ENCODE measurements around the gene NAB2.

The NAB2 gene

GRCh38 chr12:57104292-57104910 is 15.5 kb downstream of the NAB2 start:
- no peak for TF ChIP-seq CEBPB (IDR thresholded peaks at IDR 0.05)
- no peak for TF ChIP-seq CREB1 (IDR thresholded peaks at IDR 0.05; ENCODE audit: low read depth)
- no peak for TF ChIP-seq TCF12 (IDR thresholded peaks at IDR 0.05; ENCODE audit: low read depth)
- no peak for TF ChIP-seq EGR1 (IDR thresholded peaks at IDR 0.05)
- no peak for TF ChIP-seq FOXM1 (IDR thresholded peaks at IDR 0.05; ENCODE audit: borderline replicate concordance, low read depth)
- TF ChIP-seq RAD21 (IDR thresholded peaks at IDR 0.05; ENCODE audit: low read depth), result no peak
- no peak for TF ChIP-seq USF1 (IDR thresholded peaks at IDR 0.05)
- no peak for TF ChIP-seq YY1 (IDR thresholded peaks at IDR 0.05; ENCODE audit: low read depth)
- no peak for TF ChIP-seq MAX (IDR thresholded peaks at IDR 0.05)

GRCh38 chr12:57105011-57105753 is 16.3 kb downstream of the NAB2 start:
- TF ChIP-seq TAF1 (IDR thresholded peaks at IDR 0.05; ENCODE audit: low read depth) (no peak), NFIC (IDR thresholded peaks at IDR 0.05) (no peak), CREB1 (IDR thresholded peaks at IDR 0.05; ENCODE audit: low read depth) (no peak), ZBTB7A (IDR thresholded peaks at IDR 0.05; ENCODE audit: low read depth) (no peak), USF1 (IDR thresholded peaks at IDR 0.05) (no peak)

- TF ChIP-seq FOXM1 (IDR thresholded peaks at IDR 0.05; ENCODE audit: borderline replicate concordance, low read depth), result no peak
- TF ChIP-seq EGR1 (IDR thresholded peaks at IDR 0.05), result no peak
- TF ChIP-seq EP300 (IDR thresholded peaks at IDR 0.05; ENCODE audit: borderline replicate concordance), result no peak
- TF ChIP-seq TAF1 (IDR thresholded peaks at IDR 0.05; ENCODE audit: low read depth), result no peak
- no peak for TF ChIP-seq REST (IDR thresholded peaks at IDR 0.05; ENCODE audit: low read depth)
- no peak for TF ChIP-seq MAX (IDR thresholded peaks at IDR 0.05)
- TF ChIP-seq CREB1 (IDR thresholded peaks at IDR 0.05; ENCODE audit: low read depth), result no peak
- TF ChIP-seq TCF12 (IDR thresholded peaks at IDR 0.05; ENCODE audit: low read depth), result no peak
Observed at GRCh38 chr12:57106021-57106708, 17.3 kb downstream of the NAB2 start.

- TF ChIP-seq TAF1 (IDR thresholded peaks at IDR 0.05; ENCODE audit: low read depth) (no peak), YY1 (IDR thresholded peaks at IDR 0.05; ENCODE audit: low read depth) (no peak), EGR1 (IDR thresholded peaks at IDR 0.05) (no peak), REST (IDR thresholded peaks at IDR 0.05; ENCODE audit: low read depth) (peak; percentile 64), TEAD4 (IDR thresholded peaks at IDR 0.05) (no peak), RAD21 (IDR thresholded peaks at IDR 0.05; ENCODE audit: low read depth) (no peak), ZBTB7A (IDR thresholded peaks at IDR 0.05; ENCODE audit: low read depth) (no peak), USF1 (IDR thresholded peaks at IDR 0.05) (no peak), FOXM1 (IDR thresholded peaks at IDR 0.05; ENCODE audit: borderline replicate concordance, low read depth) (no peak), NFIC (IDR thresholded peaks at IDR 0.05) (no peak), CEBPB (IDR thresholded peaks at IDR 0.05) (peak; percentile 35; the same call in 1 of the 2 replicates), EP300 (IDR thresholded peaks at IDR 0.05; ENCODE audit: borderline replicate concordance) (no peak), CREB1 (IDR thresholded peaks at IDR 0.05; ENCODE audit: low read depth) (no peak), MAX (IDR thresholded peaks at IDR 0.05) (no peak), TCF12 (IDR thresholded peaks at IDR 0.05; ENCODE audit: low read depth) (no peak)
Observed at GRCh38 chr12:57107456-57108155, 18.7 kb downstream of the NAB2 start.

Data from Ishikawa (cell line).